GM23338 (cell line): ENCODE measurements around the gene PPIP5K2. TPM values are rescaled to one million over a fixed set of nuclear protein-coding genes. Genes with fewer than 3 reads are reported as not detected.

ENCODE experiments used
- ATAC-seq: fragments of 200-7000 bp; cut with Tn5 transposase; 3 replicates; pipeline ENCODE4 v1.9.1; 2020
- DNase-seq: peaks from one replicate; pipeline ENCODE4 v3.0.0-alpha.2; 2015; ENCODE audit warnings: low spot score
- H2AFZ ChIP-seq: fragments of 200-600 bp; sonication (generic); 2 replicates; pipeline ENCODE4 v1.8.0; 2016; ENCODE audit warnings: antibody characterized with exemption, mild to moderate bottlenecking, moderate library complexity
- H3F3A ChIP-seq: fragments of 200-600 bp; sonication (generic); replicated peaks from 2 replicates; pipeline ENCODE4 v1.8.0; 2017; ENCODE audit warnings: antibody characterized with exemption, mixed run types, low read depth
- H3K27ac ChIP-seq: fragments of 200-600 bp; sonication (generic); 2 replicates; pipeline ENCODE4 v1.6.1; 2016; ENCODE audit warnings: low read depth
- H3K27me3 ChIP-seq: fragments of 200-600 bp; sonication (generic); 2 replicates; pipeline ENCODE4 v1.8.0; 2016; ENCODE audit warnings: mild to moderate bottlenecking, mixed run types, moderate library complexity; ENCODE audit not compliant: insufficient read depth
- H3K36me3 ChIP-seq: fragments of 200-600 bp; sonication (generic); 2 replicates; pipeline ENCODE4 v1.8.0; 2016; ENCODE audit warnings: mild to moderate bottlenecking; ENCODE audit not compliant: insufficient read depth
- H3K4me1 ChIP-seq: fragments of 200-600 bp; sonication (generic); 2 replicates; pipeline ENCODE4 v1.8.0; 2016; ENCODE audit warnings: mild to moderate bottlenecking, moderate library complexity; ENCODE audit not compliant: insufficient read depth
- H3K4me2 ChIP-seq: fragments of 200-600 bp; sonication (generic); 2 replicates; pipeline ENCODE4 v1.7.1; 2017; ENCODE audit warnings: mixed run types
- H3K4me3 ChIP-seq: fragments of 200-600 bp; sonication (generic); 2 replicates; pipeline ENCODE4 v1.6.1; 2016; ENCODE audit warnings: mixed run types
- H3K79me2 ChIP-seq: fragments of 200-600 bp; sonication (generic); replicated peaks from 2 replicates; pipeline ENCODE4 v1.8.0; 2017; ENCODE audit warnings: mild to moderate bottlenecking; ENCODE audit not compliant: insufficient read depth
- H3K9me2 ChIP-seq: fragments of 200-600 bp; sonication (generic); 2 replicates; pipeline ENCODE4 v1.8.0; 2017; ENCODE audit not compliant: insufficient read depth
- H4K20me1 ChIP-seq: fragments of 200-600 bp; sonication (generic); replicated peaks from 2 replicates; pipeline ENCODE4 v1.8.0; 2017; ENCODE audit warnings: mild to moderate bottlenecking; ENCODE audit not compliant: insufficient read depth
- H3K27ac Mint-ChIP-seq: 2 replicates; pipeline ENCODE4 v1.8.0; 2020; ENCODE audit warnings: inconsistent platforms, mild to moderate bottlenecking, moderate library complexity, mixed read lengths
- H3K27me3 Mint-ChIP-seq: 3 replicates; pipeline ENCODE4 v1.8.0; 2022; ENCODE audit warnings: low read depth, mild to moderate bottlenecking, moderate library complexity, mixed read lengths, inconsistent platforms; ENCODE audit not compliant: insufficient read depth, poor library complexity
- H3K36me3 Mint-ChIP-seq: 3 replicates; pipeline ENCODE4 v1.8.0; 2021; ENCODE audit warnings: low read depth, mild to moderate bottlenecking, inconsistent platforms, moderate library complexity, mixed read lengths
- H3K4me1 Mint-ChIP-seq: 3 replicates; pipeline ENCODE4 v1.8.0; 2020; ENCODE audit warnings: mild to moderate bottlenecking, inconsistent platforms, mixed read lengths
- H3K4me3 Mint-ChIP-seq: 3 replicates; pipeline ENCODE4 v1.8.0; 2021; ENCODE audit warnings: moderate library complexity, mild to moderate bottlenecking, inconsistent platforms, mixed read lengths
- H3K9me3 Mint-ChIP-seq: 3 replicates; pipeline ENCODE4 v1.8.0; 2020; ENCODE audit warnings: moderate library complexity, mild to moderate bottlenecking, inconsistent platforms, mixed read lengths
- CREB1 ChIP-seq: fragments of 250-450 bp; sonication (Bioruptor Pico); IDR thresholded peaks from 2 replicates; pipeline ENCODE4 v1.5.0; 2020; ENCODE audit warnings: low read depth, mild to moderate bottlenecking, moderate library complexity
- CTCF ChIP-seq, 2 experiments: fragments of 200-600 bp in 1 of 2; sonication (generic) in 1 of 2; conservative IDR thresholded peaks; 2 replicates each; pipeline versions ENCODE4 v1.5.1 to v1.6.1; 2016 to 2017; ENCODE audit warnings: antibody characterized with exemption in 2 of 2, low read depth in 2 of 2, mild to moderate bottlenecking in 2 of 2, moderate library complexity in 1 of 2
- EZH2phosphoT487 ChIP-seq: fragments of 200-600 bp; sonication (generic); IDR thresholded peaks from one replicate; pipeline ENCODE4 v1.8.1; 2018; ENCODE audit warnings: antibody characterized with exemption; ENCODE audit not compliant: unreplicated experiment
- JUNB ChIP-seq: IDR thresholded peaks from one replicate; pipeline ENCODE4 v1.6.1; 2016; ENCODE audit warnings: antibody characterized with exemption; ENCODE audit not compliant: unreplicated experiment
- NANOG ChIP-seq: IDR thresholded peaks from 2 replicates; pipeline ENCODE4 v1.6.1; 2016; ENCODE audit warnings: antibody characterized with exemption, borderline replicate concordance
- POLR2AphosphoS5 ChIP-seq: IDR thresholded peaks from 2 replicates; pipeline ENCODE4 v1.6.1; 2016; ENCODE audit warnings: antibody characterized with exemption, low read depth
- STAT1 ChIP-seq: IDR thresholded peaks from one replicate; pipeline ENCODE4 v1.6.1; 2016; ENCODE audit warnings: antibody characterized with exemption; ENCODE audit not compliant: unreplicated experiment
- ZNF114 ChIP-seq: fragments of 250-450 bp; sonication (Bioruptor Pico); IDR thresholded peaks from 2 replicates; pipeline ENCODE4 v1.5.0; 2020; ENCODE audit warnings: mild to moderate bottlenecking, moderate library complexity
- ZNF462 ChIP-seq: fragments of 250-450 bp; sonication (Bioruptor Pico); IDR thresholded peaks from 2 replicates; pipeline ENCODE4 v1.5.0; 2020; ENCODE audit warnings: mild to moderate bottlenecking, moderate library complexity
- polyA plus RNA-seq: library from polyadenylated mRNA; unstranded; fragments of >200 nt; fragmentation: Nextera tagmentation; extraction: Ambion mirVana; gene quantifications from 2 replicates; pipeline ENCODE4 v1.2.1, GENCODE V29; 2016
- total RNA-seq: library from RNA; depleted of rRNA; stranded (reverse); fragments of >200 nt; shearing (Covaris generic); gene quantifications from 2 replicates; pipeline ENCODE4 v1.2.3, GENCODE V29; 2014
- TF ChIP-seq, protein P1 (sequence below): IDR thresholded peaks from 2 replicates; pipeline ENCODE4 v1.6.1; 2016; ENCODE audit warnings: antibody characterized with exemption

PPIP5K2 gene
- total and polyA plus RNA-seq, 2 experiments from 2014 or later: 41.7 to 45.4 TPM

DNA sequence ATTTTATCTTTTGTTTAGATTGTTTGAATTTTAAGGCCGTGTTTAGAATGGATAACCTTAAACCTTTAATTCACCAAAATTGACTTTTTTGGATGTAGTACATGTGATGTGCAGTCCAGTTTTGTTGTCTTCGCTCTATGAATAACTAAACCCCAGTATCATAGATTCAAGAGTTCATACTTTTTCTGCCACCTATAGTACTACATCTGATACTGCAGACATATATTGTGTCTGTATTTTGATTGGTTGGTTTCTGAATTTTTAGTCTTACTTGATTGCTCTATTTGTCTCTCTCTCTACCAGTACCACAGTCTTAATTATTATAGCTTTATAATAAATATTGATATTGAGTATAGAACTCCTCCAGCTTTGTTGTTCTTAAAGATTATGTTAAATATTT is 58.1 kb downstream of the PPIP5K2 start:
- TF ChIP-seq, protein P1, sequence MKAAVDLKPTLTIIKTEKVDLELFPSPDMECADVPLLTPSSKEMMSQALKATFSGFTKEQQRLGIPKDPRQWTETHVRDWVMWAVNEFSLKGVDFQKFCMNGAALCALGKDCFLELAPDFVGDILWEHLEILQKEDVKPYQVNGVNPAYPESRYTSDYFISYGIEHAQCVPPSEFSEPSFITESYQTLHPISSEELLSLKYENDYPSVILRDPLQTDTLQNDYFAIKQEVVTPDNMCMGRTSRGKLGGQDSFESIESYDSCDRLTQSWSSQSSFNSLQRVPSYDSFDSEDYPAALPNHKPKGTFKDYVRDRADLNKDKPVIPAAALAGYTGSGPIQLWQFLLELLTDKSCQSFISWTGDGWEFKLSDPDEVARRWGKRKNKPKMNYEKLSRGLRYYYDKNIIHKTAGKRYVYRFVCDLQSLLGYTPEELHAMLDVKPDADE: no peak
- TF ChIP-seq STAT1 (no peak), ZNF114 (CRISPR knock-in tag) (no peak), NANOG (no peak), JUNB (no peak), ZNF462 (no peak), CTCF (conservative IDR thresholded peaks at IDR 0.05; ENCODE audit: low read depth in 2 of 2) (no peak), EZH2phosphoT487 (no peak), CREB1 (no peak), POLR2AphosphoS5 (no peak)

More for the DNA sequence above, 58.1 kb downstream of the PPIP5K2 start:
- H3K4me1 ChIP-seq: no peaks in the 10 kb centered on the region
- DNase-seq (peak; percentile 4), ATAC-seq (no peak)
- Mint-ChIP-seq H3K36me3 (0 out of 3 replicates have a peak, but pooled peaks cover 3% of the 10 kb centered on the region), H3K27me3 (peaks cover 2% of the 10 kb centered on the region), H3K9me3 (no peaks in the 10 kb centered on the region), H3K27ac (no peak overlapping the region), H3K4me1 (no peaks in the 10 kb centered on the region), H3K4me3 (no peak overlapping the region)
- H3K4me2 ChIP-seq: no peak overlapping the region
- H4K20me1 ChIP-seq: no peaks in the 10 kb centered on the region
- H3F3A ChIP-seq: no peaks in the 10 kb centered on the region
- no peaks in the 10 kb centered on the region for H3K9me2 ChIP-seq
- no peak overlapping the region for H3K27ac ChIP-seq
- no peak overlapping the region for H3K4me3 ChIP-seq
- H3K36me3 ChIP-seq: peaks cover 7% of the 10 kb centered on the region; the same call in 1 of the 2 replicates
- H2AFZ ChIP-seq: no peak overlapping the region
- no peaks in the 10 kb centered on the region for H3K27me3 ChIP-seq
- no peaks in the 10 kb centered on the region for H3K79me2 ChIP-seq
